RWPE1 (cell line): Measurements from ENCODE around the gene TCP11.

Experiments used
- CTCF ChIA-PET: fragments of 350-600 bp; sonication (Branson Sonifier 250); formaldehyde crosslinking; extraction: SDS; loops from one replicate; lab custom pipeline; 2021; lab: Yijun Ruan, JAX
- POLR2A ChIA-PET: fragments of 400-600 bp; formaldehyde crosslinking; extraction: SDS; loops from one replicate; lab custom pipeline; 2020; ENCODE audit warnings: antibody characterized with exemption; ENCODE audit not compliant: low non-redundant PET; lab: Yijun Ruan, JAX
- DNase-seq: peaks from one replicate; pipeline ENCODE4 v3.0.0; 2012; ENCODE audit warnings: low spot score
- H3K27ac ChIP-seq: fragments of 450-650 bp; 2 replicates; pipeline ENCODE4 v1.5.1; 2017
- CTCF ChIP-seq: fragments of 450-650 bp; conservative IDR thresholded peaks from 2 replicates; pipeline ENCODE4 v1.5.1; 2017; ENCODE audit warnings: low read depth, mild to moderate bottlenecking

The TCP11 gene

GRCh38 chr6:35164277-35164676 is 23.1 kb upstream of the TCP11 start:
- no peak overlapping the region for H3K27ac ChIP-seq
- CTCF ChIA-PET = interaction anchor here (0.9 kb wide), 1 partner anchor 10 kb away, joined by 3 read pairs; no protein-coding TSS in a partner anchor
- POLR2A ChIA-PET = no interaction called here
- DNase-seq = no peak
- no peak for TF ChIP-seq CTCF

GRCh38 chr6:35163836-35164235 is 22.7 kb upstream of the TCP11 start:
- TF ChIP-seq CTCF = no peak
- ChIA-PET CTCF (no interaction called here), POLR2A (no interaction called here)
- no peak overlapping the region for H3K27ac ChIP-seq
- no peak for DNase-seq

- POLR2A ChIA-PET = no interaction called here
- DNase-seq = no peak
- CTCF ChIA-PET = interaction anchor here (0.6 kb wide), 1 partner anchor 702 kb away, joined by 3 read pairs; no protein-coding TSS in a partner anchor
- no peak for TF ChIP-seq CTCF
- no peak overlapping the region for H3K27ac ChIP-seq
Measured at GRCh38 chr6:35161776-35162607, 20.9 kb upstream of the TCP11 start.

- DNase-seq = no peak
- ChIA-PET CTCF (interaction anchor here (0.6 kb wide), 1 partner anchor 701 kb away, joined by 3 read pairs; no protein-coding TSS in a partner anchor), POLR2A (no interaction called here)
- no peak for TF ChIP-seq CTCF
- H3K27ac ChIP-seq = no peak overlapping the region
Measured at GRCh38 chr6:35161266-35161665, 20.1 kb upstream of the TCP11 start.

- DNase-seq = no peak
- TF ChIP-seq CTCF = no peak
- CTCF ChIA-PET = interaction anchor here (0.6 to 1.7 kb wide), 2 partner anchors 21 to 27 kb away, joined by 3 to 6 read pairs; no protein-coding TSS in a partner anchor
- POLR2A ChIA-PET = no interaction called here
- no peak overlapping the region for H3K27ac ChIP-seq
Measured at GRCh38 chr6:35160642-35161041, 19.5 kb upstream of the TCP11 start.

- no peak overlapping the region for H3K27ac ChIP-seq
- POLR2A ChIA-PET = no interaction called here
- no peak for TF ChIP-seq CTCF
- no peak for DNase-seq
- CTCF ChIA-PET = interaction anchor here (2.1 kb wide), 1 partner anchor 11 kb away, joined by 6 read pairs; no protein-coding TSS in a partner anchor
Measured at GRCh38 chr6:35158520-35158919, 17.4 kb upstream of the TCP11 start.
